CD4-positive, alpha-beta T cell treated with Interleukin-6 for 4 hours (primary cell): Measurements from ENCODE around the gene SPPL3.
A peak's percentile ranks its signal among the peaks of the same experiment; 100 is the strongest.

Experiments
- DNase-seq: peaks from one replicate; pipeline ENCODE4 v3.0.0-alpha.2; 2020; ENCODE audit warnings: mixed read lengths

SPPL3 gene

GRCh38 chr12:120719496-120720233 lies 184.5 kb downstream of the SPPL3 start:
- no peak for DNase-seq

GRCh38 chr12:120719072-120719471 lies 185.1 kb downstream of the SPPL3 start:
- no peak for DNase-seq

- no peak for DNase-seq
Measured at GRCh38 chr12:120718055-120718454, 186.1 kb downstream of the SPPL3 start.

GRCh38 chr12:120713861-120714482 lies 190.2 kb downstream of the SPPL3 start:
- DNase-seq, result peak; percentile 85

DNA sequence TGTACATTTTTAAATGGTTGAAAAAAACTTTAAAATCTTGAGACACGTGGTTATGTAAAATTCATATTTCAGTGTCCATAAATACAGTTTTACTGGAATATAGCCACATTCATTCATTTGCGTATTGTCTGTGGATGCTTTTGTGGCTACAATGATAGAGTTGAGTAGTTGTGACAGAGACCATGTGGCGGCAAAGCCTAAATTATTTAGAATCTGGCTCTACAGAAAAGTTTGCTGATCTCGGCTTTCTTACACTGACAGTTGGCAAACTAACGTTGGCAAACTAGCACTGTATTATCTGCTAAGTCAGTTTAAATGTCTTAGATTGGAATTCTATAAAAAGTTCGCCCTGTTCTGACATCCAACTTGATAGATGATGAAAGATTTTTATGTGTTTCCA lies 191.5 kb downstream of the SPPL3 start:
- DNase-seq, result no peak
